Kasumi-1 (cell line): ENCODE data around the gene SPCS3.
A peak's percentile ranks its signal among the peaks of the same experiment; 100 is the strongest.
"Not testable (repeated sequence)": the region's sequence is repeated elsewhere in the genome, so short reads cannot be mapped to it uniquely, and the experiment has no call there.

Source experiments
- DNase-seq, 2 experiments: peaks; one replicate each; lab custom pipeline; 2025; lab: John Stamatoyannopoulos, UW

SPCS3 gene

GRCh38 chr4:176319704-176320339 is at the start of gene SPCS3:
TSS of gene SPCS3 (plus strand) at chr4:176319966. CDS start at chr4:176320077, 111 bp downstream.
- peak; percentile 89 for DNase-seq

GRCh38 chr4:176270669-176271068 is 49.1 kb upstream of the SPCS3 start:
- DNase-seq = no peak

- DNase-seq = no peak
These were observed 48.0 kb upstream of the SPCS3 start for GRCh38 chr4:176271749-176272148.

GRCh38 chr4:176272799-176273198 is 47.0 kb upstream of the SPCS3 start:
- no peak for DNase-seq

GRCh38 chr4:176273736-176274135 is 46.0 kb upstream of the SPCS3 start:
- DNase-seq = no peak

GRCh38 chr4:176274441-176274840 is 45.3 kb upstream of the SPCS3 start:
- DNase-seq = no peak

GRCh38 chr4:176276710-176277109 is 43.1 kb upstream of the SPCS3 start:
- DNase-seq = no peak

- DNase-seq = peak; percentile 17 to 64
These were observed 42.4 kb upstream of the SPCS3 start for GRCh38 chr4:176277162-176277904.

GRCh38 chr4:176279560-176279959 is 40.2 kb upstream of the SPCS3 start:
- DNase-seq = not testable (repeated sequence)

GRCh38 chr4:176286728-176287127 is 33.0 kb upstream of the SPCS3 start:
- DNase-seq = no peak

GRCh38 chr4:176287546-176287945 is 32.2 kb upstream of the SPCS3 start:
- DNase-seq = no peak

GRCh38 chr4:176288020-176288419 is 31.7 kb upstream of the SPCS3 start:
- no peak for DNase-seq

- no peak for DNase-seq
These were observed 30.2 kb upstream of the SPCS3 start for GRCh38 chr4:176289561-176289960.

GRCh38 chr4:176290520-176290919 is 29.2 kb upstream of the SPCS3 start:
- no peak for DNase-seq

- DNase-seq = no peak
These were observed 28.0 kb upstream of the SPCS3 start for GRCh38 chr4:176291748-176292147.

GRCh38 chr4:176292920-176293319 is 26.8 kb upstream of the SPCS3 start:
- no peak for DNase-seq

GRCh38 chr4:176293660-176294059 is 26.1 kb upstream of the SPCS3 start:
- DNase-seq = no peak

GRCh38 chr4:176295907-176296306 is 23.9 kb upstream of the SPCS3 start:
- not testable (repeated sequence) for DNase-seq

GRCh38 chr4:176298664-176299063 is 21.1 kb upstream of the SPCS3 start:
- DNase-seq = no peak

GRCh38 chr4:176300036-176300435 is 19.7 kb upstream of the SPCS3 start:
- DNase-seq = no peak

- no peak for DNase-seq
These were observed 19.2 kb upstream of the SPCS3 start for GRCh38 chr4:176300565-176300964.

GRCh38 chr4:176302283-176303275 is 17.2 kb upstream of the SPCS3 start:
- no peak for DNase-seq
